GM12878 (cell line): ENCODE data around the gene PHOX2B. TPM values are rescaled to one million over a fixed set of nuclear protein-coding genes. Genes with fewer than 3 reads are reported as not detected.

ENCODE experiments used
- ATAC-seq: fragments of 200-7000 bp; cut with Tn5 transposase; 3 replicates; pipeline ENCODE4 v1.9.1; 2020; ENCODE audit warnings: mild to moderate bottlenecking, moderate library complexity
- BruUV-seq: library from RNA; stranded (reverse); fragments of 400-500 nt; replicated peaks from 2 replicates; lab custom pipeline; 2021; lab: Mats Ljungman, UMichigan
- CTCF ChIA-PET: fragments of 300-600 bp; sonication (Branson Sonifier 250); formaldehyde crosslinking; extraction: SDS; loops from one replicate; lab custom pipeline; 2021; ENCODE audit warnings: inconsistent platforms; lab: Yijun Ruan, JAX
- POLR2A ChIA-PET: fragments of 350-600 bp; formaldehyde crosslinking; extraction: SDS; loops from one replicate; lab custom pipeline; 2021; ENCODE audit warnings: inconsistent platforms; lab: Charles Lee
- RAD21 ChIA-PET: fragments of 300-600 bp; sonication (Branson Sonifier 250); formaldehyde crosslinking; loops from one replicate; lab custom pipeline; 2023; ENCODE audit warnings: antibody characterized with exemption; ENCODE audit not compliant: unreplicated experiment; lab: Charles Lee
- SMC1A ChIA-PET: fragments of 300-600 bp; sonication (Branson Sonifier 250); formaldehyde crosslinking; loops from one replicate; lab custom pipeline; 2023; ENCODE audit not compliant: unreplicated experiment, uncharacterized antibody; lab: Charles Lee
- DNase-seq: peaks from one replicate; pipeline ENCODE4 v3.0.0-alpha.2; 2011; ENCODE audit warnings: low read depth, low spot score
- FAIRE-seq: peaks from 3 replicates; lab custom pipeline; 2011; peaks lifted over from hg19 to GRCh38; lab: Jason Lieb, UNC
- H2AFZ ChIP-seq: 2 replicates; pipeline ENCODE4 v1.6.0; 2011; ENCODE audit warnings: low read depth, low read length, control low read depth; ENCODE audit not compliant: control insufficient read depth
- H3K27ac ChIP-seq: 2 replicates; pipeline ENCODE4 v1.5.1; 2011; ENCODE audit warnings: control low read depth; ENCODE audit not compliant: control insufficient read depth, insufficient read depth
- H3K27me3 ChIP-seq, 2 experiments: replicated peaks in 1 of 2; 2 replicates each; pipeline versions ENCODE4 v1.6.0 to v1.6.1; 2011; ENCODE audit warnings: low read length in 1 of 2; ENCODE audit not compliant: control insufficient read depth in 2 of 2, insufficient read depth in 2 of 2
- H3K36me3 ChIP-seq, 2 experiments: 2 replicates each; pipeline ENCODE4 v1.5.1; 2011; ENCODE audit warnings: low read length in 1 of 2; ENCODE audit not compliant: control insufficient read depth in 2 of 2, insufficient read depth in 2 of 2
- H3K4me1 ChIP-seq: 2 replicates; pipeline ENCODE4 v1.6.1; 2011; ENCODE audit warnings: mild to moderate bottlenecking, low read length, moderate library complexity, mixed read lengths; ENCODE audit not compliant: control insufficient read depth, insufficient read depth
- H3K4me2 ChIP-seq: 2 replicates; pipeline ENCODE4 v1.6.0; 2011; ENCODE audit warnings: control low read depth; ENCODE audit not compliant: control insufficient read depth, insufficient read depth
- H3K4me3 ChIP-seq: fragments of 200-600 bp; sonication (generic); 2 replicates; pipeline ENCODE4 v1.5.1; 2016
- H3K79me2 ChIP-seq: 2 replicates; pipeline ENCODE4 v1.6.0; 2011; ENCODE audit warnings: low read length; ENCODE audit not compliant: control insufficient read depth, insufficient read depth
- H3K9ac ChIP-seq: 2 replicates; pipeline ENCODE4 v1.8.0; 2011; ENCODE audit warnings: low read length, control low read depth, mixed read lengths; ENCODE audit not compliant: control insufficient read depth, insufficient read depth
- H3K9me3 ChIP-seq: replicated peaks from 3 replicates; pipeline ENCODE4 v1.5.1; 2011; ENCODE audit warnings: mild to moderate bottlenecking, low read length; ENCODE audit not compliant: control insufficient read depth, insufficient read depth
- H4K20me1 ChIP-seq: 2 replicates; pipeline ENCODE4 v1.6.0; 2011; ENCODE audit not compliant: control insufficient read depth, insufficient read depth
- CREB1 ChIP-seq: IDR thresholded peaks from 2 replicates; pipeline ENCODE4 v1.6.1; 2012; ENCODE audit warnings: low read depth, mild to moderate bottlenecking, inconsistent platforms
- EGR1 ChIP-seq, 2 experiments: IDR thresholded peaks; 1 replicate in 1 of 2; 2 replicates in 1 of 2; pipeline ENCODE4 v1.6.1; 2011 to 2012; ENCODE audit warnings: low read depth in 2 of 2, low read length in 2 of 2, borderline replicate concordance in 1 of 2, mild to moderate bottlenecking in 1 of 2, moderate library complexity in 1 of 2
- HDAC2 ChIP-seq: fragments of 200-600 bp; sonication (generic); IDR thresholded peaks from 2 replicates; pipeline ENCODE4 v1.6.1; 2017
- IKZF1 ChIP-seq: fragments of 450-650 bp; conservative IDR thresholded peaks from 2 replicates; pipeline ENCODE4 v1.6.1; 2017; ENCODE audit warnings: antibody characterized with exemption, mild to moderate bottlenecking
- IKZF2 ChIP-seq, 2 experiments: fragments of 450-650 bp; IDR thresholded peaks; 2 replicates each; pipeline ENCODE4 v1.6.1; 2017; ENCODE audit warnings: mild to moderate bottlenecking in 2 of 2, moderate library complexity in 2 of 2
- MEF2A ChIP-seq: IDR thresholded peaks from 2 replicates; pipeline ENCODE4 v1.6.1; 2011; ENCODE audit warnings: low read depth, mild to moderate bottlenecking, low read length, moderate library complexity; ENCODE audit not compliant: insufficient read depth
- NFIC ChIP-seq: IDR thresholded peaks from 2 replicates; pipeline ENCODE4 v1.6.1; 2012; ENCODE audit warnings: low read depth, mild to moderate bottlenecking, inconsistent platforms, low read length, moderate library complexity
- PML ChIP-seq: IDR thresholded peaks from 2 replicates; pipeline ENCODE4 v1.6.1; 2012; ENCODE audit warnings: low read length, inconsistent platforms
- POLR2AphosphoS2 ChIP-seq: IDR thresholded peaks from 2 replicates; pipeline ENCODE4 v1.6.1; 2011; ENCODE audit warnings: low read depth, mild to moderate bottlenecking, low read length, improper control_type of control experiment, moderate library complexity
- SIX5 ChIP-seq: IDR thresholded peaks from 2 replicates; pipeline ENCODE4 v1.6.1; 2011; ENCODE audit warnings: mild to moderate bottlenecking, low read depth, low read length, moderate library complexity; ENCODE audit not compliant: severe bottlenecking
- SUZ12 ChIP-seq: fragments of 200-600 bp; sonication (generic); IDR thresholded peaks from one replicate; pipeline ENCODE4 v1.6.1; 2018; ENCODE audit warnings: antibody characterized with exemption, mild to moderate bottlenecking; ENCODE audit not compliant: unreplicated experiment
- in situ Hi-C: fragments of 300-500 bp; cut with MboI; formaldehyde crosslinking; loops from 9 replicates; pipeline ENCODE4 v1.14.3; 2018; ENCODE audit warnings: mixed read lengths
- intact Hi-C: fragments of 100-400 bp; cut with micrococcal nuclease; formaldehyde crosslinking; loops from one replicate; pipeline ENCODE4 v1.14.2; 2022; ENCODE audit not compliant: unreplicated experiment
- polyA plus RNA-seq, 11 experiments: library from polyadenylated mRNA; depleted of rRNA in 4 of 11; unstranded in 6 of 11; stranded (reverse) in 5 of 11; fragments of >200 nt; fragmentation: Nextera tagmentation in 4 of 11; fragmentation: Illumina TruSeq in 1 of 11; extraction: Ambion mirVana in 4 of 11; extraction: Trizol in 1 of 11; gene quantifications; 1 replicate in 1 of 11; 2 replicates in 10 of 11; pipeline versions ENCODE4 v1.2.1 to v1.2.3, GENCODE V29; 2011 to 2016; ENCODE audit warnings: inconsistent platforms in 2 of 11, missing spikeins in 2 of 11, low read depth in 1 of 11
- total RNA-seq, 4 experiments: library from RNA; depleted of rRNA in 3 of 4; stranded (reverse); fragments of >200 nt in 3 of 4; fragmentation: Illumina TruSeq in 1 of 4; extraction: Trizol in 1 of 4; gene quantifications; 2 replicates each; pipeline versions ENCODE4 v1.2.1 to v1.2.3, GENCODE V29; 2013 to 2021
- TF ChIP-seq, protein P1 (sequence below): IDR thresholded peaks from 2 replicates; pipeline ENCODE4 v1.6.1; 2011; ENCODE audit warnings: low read depth, mild to moderate bottlenecking, low read length, moderate library complexity, borderline replicate concordance; ENCODE audit errors: extremely low read depth
- TF ChIP-seq, protein P2 (sequence below): fragments of 450-650 bp; IDR thresholded peaks from 2 replicates; pipeline ENCODE4 v1.6.1; 2016; ENCODE audit warnings: mild to moderate bottlenecking, moderate library complexity, borderline replicate concordance

Gene PHOX2B
- total and polyA plus RNA-seq, 10 of the 15 experiments (the other 5 are each of a cell fraction or from before 2014, with no cell fraction given) = not detected

DNA sequence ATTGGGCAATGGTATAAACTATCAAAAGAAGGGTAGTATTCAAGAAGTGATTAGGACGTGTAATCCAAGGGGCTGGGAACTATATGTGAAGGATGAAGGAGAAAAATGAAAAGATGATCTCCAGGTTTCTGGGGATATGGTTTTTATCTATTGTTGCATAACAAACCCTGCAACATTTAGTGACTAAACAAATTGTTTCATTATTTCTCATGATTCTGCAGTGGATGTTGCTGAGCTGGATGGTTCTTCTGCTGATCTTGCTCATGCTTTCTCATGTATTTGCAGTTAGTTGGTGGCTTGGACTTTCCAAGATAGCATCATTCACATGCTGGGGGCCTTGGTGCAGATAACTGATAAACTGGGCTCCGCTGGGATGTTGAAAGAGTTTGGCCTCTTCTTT lies 29.1 kb downstream of the PHOX2B start (continued):
- TF ChIP-seq SUZ12 (no peak), SIX5 (no peak), CREB1 (no peak), HDAC2 (no peak), IKZF2 (IDR thresholded peaks at IDR 0.05) (no peak), POLR2AphosphoS2 (no peak)
- TF ChIP-seq, protein P1, sequence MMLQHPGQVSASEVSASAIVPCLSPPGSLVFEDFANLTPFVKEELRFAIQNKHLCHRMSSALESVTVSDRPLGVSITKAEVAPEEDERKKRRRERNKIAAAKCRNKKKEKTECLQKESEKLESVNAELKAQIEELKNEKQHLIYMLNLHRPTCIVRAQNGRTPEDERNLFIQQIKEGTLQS = no peak

GRCh38 chr4:41718907-41719306 lies 29.6 kb downstream of the PHOX2B start:
- H3K4me3 ChIP-seq = no peak overlapping the region
- H3K79me2 ChIP-seq = no peaks in the 10 kb centered on the region
- SMC1A ChIA-PET = no interaction called here
- no peaks in the 10 kb centered on the region for H3K9me3 ChIP-seq
- no peak overlapping the region for H3K9ac ChIP-seq
- ATAC-seq = no peak
- no peak overlapping the region for H2AFZ ChIP-seq
- H3K27ac ChIP-seq = no peak overlapping the region
- in situ Hi-C loops (no loop called here), intact Hi-C loops (no loop called here)
- FAIRE-seq = no peak
- RAD21 ChIA-PET = no interaction called here
- H3K4me2 ChIP-seq = no peak overlapping the region
- no peaks in the 10 kb centered on the region for H4K20me1 ChIP-seq
- TF ChIP-seq POLR2AphosphoS2 (no peak), PML (no peak), IKZF1 (no peak), EGR1 (IDR thresholded peaks at IDR 0.05; ENCODE audit: borderline replicate concordance in 1 of 2, low read depth in 2 of 2, low read length in 2 of 2) (no peak), NFIC (no peak), MEF2A (no peak)
- TF ChIP-seq, protein P2, sequence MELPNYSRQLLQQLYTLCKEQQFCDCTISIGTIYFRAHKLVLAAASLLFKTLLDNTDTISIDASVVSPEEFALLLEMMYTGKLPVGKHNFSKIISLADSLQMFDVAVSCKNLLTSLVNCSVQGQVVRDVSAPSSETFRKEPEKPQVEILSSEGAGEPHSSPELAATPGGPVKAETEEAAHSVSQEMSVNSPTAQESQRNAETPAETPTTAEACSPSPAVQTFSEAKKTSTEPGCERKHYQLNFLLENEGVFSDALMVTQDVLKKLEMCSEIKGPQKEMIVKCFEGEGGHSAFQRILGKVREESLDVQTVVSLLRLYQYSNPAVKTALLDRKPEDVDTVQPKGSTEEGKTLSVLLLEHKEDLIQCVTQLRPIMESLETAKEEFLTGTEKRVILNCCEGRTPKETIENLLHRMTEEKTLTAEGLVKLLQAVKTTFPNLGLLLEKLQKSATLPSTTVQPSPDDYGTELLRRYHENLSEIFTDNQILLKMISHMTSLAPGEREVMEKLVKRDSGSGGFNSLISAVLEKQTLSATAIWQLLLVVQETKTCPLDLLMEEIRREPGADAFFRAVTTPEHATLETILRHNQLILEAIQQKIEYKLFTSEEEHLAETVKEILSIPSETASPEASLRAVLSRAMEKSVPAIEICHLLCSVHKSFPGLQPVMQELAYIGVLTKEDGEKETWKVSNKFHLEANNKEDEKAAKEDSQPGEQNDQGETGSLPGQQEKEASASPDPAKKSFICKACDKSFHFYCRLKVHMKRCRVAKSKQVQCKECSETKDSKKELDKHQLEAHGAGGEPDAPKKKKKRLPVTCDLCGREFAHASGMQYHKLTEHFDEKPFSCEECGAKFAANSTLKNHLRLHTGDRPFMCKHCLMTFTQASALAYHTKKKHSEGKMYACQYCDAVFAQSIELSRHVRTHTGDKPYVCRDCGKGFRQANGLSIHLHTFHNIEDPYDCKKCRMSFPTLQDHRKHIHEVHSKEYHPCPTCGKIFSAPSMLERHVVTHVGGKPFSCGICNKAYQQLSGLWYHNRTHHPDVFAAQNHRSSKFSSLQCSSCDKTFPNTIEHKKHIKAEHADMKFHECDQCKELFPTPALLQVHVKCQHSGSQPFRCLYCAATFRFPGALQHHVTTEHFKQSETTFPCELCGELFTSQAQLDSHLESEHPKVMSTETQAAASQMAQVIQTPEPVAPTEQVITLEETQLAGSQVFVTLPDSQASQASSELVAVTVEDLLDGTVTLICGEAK = no peak
- no peak for DNase-seq
- H3K27me3 ChIP-seq = no peaks in the 10 kb centered on the region; a peak in 2 of 4 replicates
- POLR2A ChIA-PET = no interaction called here
- H3K4me1 ChIP-seq = no peaks in the 10 kb centered on the region
- CTCF ChIA-PET = no interaction called here
- BruUV-seq = no TSS peak
- H3K36me3 ChIP-seq = no peaks in the 10 kb centered on the region
